Thymus (tissue), 11 donors: Measurements from ENCODE around the gene STK4. TPM values are rescaled to one million over a fixed set of nuclear protein-coding genes. Genes with fewer than 3 reads are reported as not detected.

Experiments used
- DNase-seq, 9 donors: peaks; one replicate each; pipeline ENCODE4 v3.0.0-alpha.2; 2013; ENCODE audit warnings: low spot score in 9 of 9, low read depth in 6 of 9, missing footprints in 1 of 9
- H3K27ac ChIP-seq, 2 donors: one replicate each; pipeline ENCODE4 v1.5.1; 2013; ENCODE audit warnings: control low read depth in 1 of 2, low read depth in 1 of 2, low read length in 1 of 2, mild to moderate bottlenecking in 1 of 2, moderate library complexity in 1 of 2
- H3K27me3 ChIP-seq, 2 donors: one replicate each; pipeline ENCODE4 v1.5.1; 2013; ENCODE audit warnings: low read length in 1 of 2; ENCODE audit not compliant: control insufficient read depth in 2 of 2, insufficient read depth in 1 of 2
- H3K36me3 ChIP-seq, 2 donors: one replicate each; pipeline ENCODE4 v1.5.1; 2013; ENCODE audit warnings: low read length in 1 of 2, mild to moderate bottlenecking in 1 of 2, moderate library complexity in 1 of 2; ENCODE audit not compliant: control insufficient read depth in 2 of 2, insufficient read depth in 2 of 2
- H3K4me1 ChIP-seq, 2 donors: one replicate each; pipeline ENCODE4 v1.5.1; 2013; ENCODE audit warnings: low read length in 2 of 2; ENCODE audit not compliant: control insufficient read depth in 2 of 2, insufficient read depth in 2 of 2
- H3K4me3 ChIP-seq, 2 donors: one replicate each; pipeline ENCODE4 v1.5.1; 2013; ENCODE audit warnings: low read length in 2 of 2, control low read depth in 1 of 2, mild to moderate bottlenecking in 1 of 2
- H3K9me3 ChIP-seq, 2 donors: one replicate each; pipeline ENCODE4 v1.5.1; 2013; ENCODE audit warnings: low read length in 1 of 2, mild to moderate bottlenecking in 1 of 2; ENCODE audit not compliant: control insufficient read depth in 2 of 2, insufficient read depth in 1 of 2
- WGBS: extraction: QIAGEN DNeasy Blood & Tissue Kit; methylation state at CpG from one replicate; pipeline ENCODE4 v1.1.7; 2013; 5-methylcytosine and 5-hydroxymethylcytosine counted together
- polyA plus RNA-seq: library from polyadenylated mRNA; stranded (reverse); fragments of 200-250 nt; gene quantifications from one replicate; pipeline ENCODE4 v1.2.3, GENCODE V29; 2013
- total RNA-seq: library from RNA; stranded (reverse); fragments of 120-200 nt; gene quantifications from one replicate; pipeline ENCODE4 v1.2.4, GENCODE V29; 2013
- donor health status: healthy.

The STK4 gene
- total and polyA plus RNA-seq, 2 donors, result 35.0 to 45.5 TPM

GRCh38 chr20:45115829-45116228, 149.5 kb downstream of the STK4 start:
- DNase-seq, result no peak
- Histone ChIP-seq H3K4me1 (no peaks in the 10 kb centered on the region), H3K9me3 (no peaks in the 10 kb centered on the region), H3K27me3 (peaks cover 0 to 18% of the 10 kb centered on the region in 2 donors), H3K36me3 (no peaks in the 10 kb centered on the region), H3K27ac (no peak overlapping the region), H3K4me3 (no peak overlapping the region)
- WGBS, result 92% methylated on average over 4 of the region's 4 CpGs

- Histone ChIP-seq H3K27me3 (peaks cover 0 to 15% of the 10 kb centered on the region in 2 donors), H3K9me3 (no peaks in the 10 kb centered on the region), H3K27ac (no peak overlapping the region), H3K4me1 (no peaks in the 10 kb centered on the region), H3K4me3 (no peak overlapping the region), H3K36me3 (no peaks in the 10 kb centered on the region)
- WGBS, result 88% methylated on average over 4 of the region's 4 CpGs
- DNase-seq, result no peak
Measured at GRCh38 chr20:45117581-45117980, 151.3 kb downstream of the STK4 start.

- H3K36me3 ChIP-seq, result no peaks in the 10 kb centered on the region
- H3K27ac ChIP-seq, result no peak overlapping the region
- 93% methylated on average over 2 of the region's 2 CpGs for WGBS
- H3K27me3 ChIP-seq, result peaks cover 0 to 15% of the 10 kb centered on the region in 2 donors
- H3K4me1 ChIP-seq, result no peaks in the 10 kb centered on the region
- H3K4me3 ChIP-seq, result no peak overlapping the region
- no peaks in the 10 kb centered on the region for H3K9me3 ChIP-seq
- DNase-seq, result no peak
Measured at GRCh38 chr20:45118028-45118427, 151.7 kb downstream of the STK4 start.

GRCh38 chr20:45119556-45120266, 153.4 kb downstream of the STK4 start:
- no peaks in the 10 kb centered on the region for H3K9me3 ChIP-seq
- H3K36me3 ChIP-seq, result no peaks in the 10 kb centered on the region
- H3K27me3 ChIP-seq, result peaks cover 0 to 9% of the 10 kb centered on the region in 2 donors
- DNase-seq, result no peak
- no peaks in the 10 kb centered on the region for H3K4me1 ChIP-seq
- 93% methylated on average over 2 of the region's 2 CpGs for WGBS
- H3K4me3 ChIP-seq, result no peak overlapping the region
- no peak overlapping the region for H3K27ac ChIP-seq

- H3K36me3 ChIP-seq, result no peaks in the 10 kb centered on the region
- no peak overlapping the region for H3K4me3 ChIP-seq
- H3K27ac ChIP-seq, result no peak overlapping the region
- peaks cover 0 to 4% of the 10 kb centered on the region in 2 donors for H3K27me3 ChIP-seq
- DNase-seq, result no peak
- H3K9me3 ChIP-seq, result no peaks in the 10 kb centered on the region
- no peaks in the 10 kb centered on the region for H3K4me1 ChIP-seq
- 98% methylated on average over 2 of the region's 2 CpGs for WGBS
Measured at GRCh38 chr20:45121388-45121787, 155.1 kb downstream of the STK4 start.

- no peaks in the 10 kb centered on the region for H3K9me3 ChIP-seq
- H3K27ac ChIP-seq, result no peak within 1 kb of the TSS
- no peaks in the 10 kb centered on the region for H3K4me1 ChIP-seq
- no peaks in the 10 kb centered on the region for H3K36me3 ChIP-seq
- H3K27me3 ChIP-seq, result peaks cover 0 to 6% of the 10 kb centered on the region in 2 donors
- H3K4me3 ChIP-seq, result no peak within 1 kb of the TSS
- no peak for DNase-seq
- 95% methylated on average over 6 of the region's 6 CpGs for WGBS
Measured at GRCh38 chr20:45124365-45124764, 158.1 kb downstream of the STK4 start, which contains the start of gene WFDC12. TSS of gene WFDC12 (minus strand) at chr20:45124465. CDS start at chr20:45124447, 18 bp downstream.

GRCh38 chr20:45128099-45128498, 161.8 kb downstream of the STK4 start:
- peaks cover 0 to 6% of the 10 kb centered on the region in 2 donors for H3K27me3 ChIP-seq
- no peak overlapping the region for H3K4me3 ChIP-seq
- no peak for DNase-seq
- no peaks in the 10 kb centered on the region for H3K36me3 ChIP-seq
- 88% methylated on average over 2 of the region's 2 CpGs for WGBS
- no peaks in the 10 kb centered on the region for H3K9me3 ChIP-seq
- no peaks in the 10 kb centered on the region for H3K4me1 ChIP-seq
- no peak overlapping the region for H3K27ac ChIP-seq

Other genes starting within 250 kb of the STK4 start
- 0.05 TPM for gene KCNK15, start 220.6 kb upstream of the STK4 start, total RNA-seq
- gene KCNK15, start 220.6 kb upstream of the STK4 start, polyA plus RNA-seq, result 0.16 TPM
- 0.14 TPM for gene RIMS4, start 156.0 kb upstream of the STK4 start, total RNA-seq
- 0.21 TPM for gene RIMS4, start 156.0 kb upstream of the STK4 start, polyA plus RNA-seq
- 109 TPM for gene YWHAB, start 80.8 kb upstream of the STK4 start, total RNA-seq
- 107 TPM for gene YWHAB, start 80.8 kb upstream of the STK4 start, polyA plus RNA-seq
- gene PABPC1L, start 56.5 kb upstream of the STK4 start, total RNA-seq, result 7.2 TPM
- gene PABPC1L, start 56.5 kb upstream of the STK4 start, polyA plus RNA-seq, result 131 TPM
- gene TOMM34, start 6.1 kb upstream of the STK4 start, total RNA-seq, result 16.8 TPM
- 20.0 TPM for gene TOMM34, start 6.1 kb upstream of the STK4 start, polyA plus RNA-seq
- 0.14 TPM for gene KCNS1, start 134.6 kb downstream of the STK4 start, total RNA-seq
- 0.34 TPM for gene KCNS1, start 134.6 kb downstream of the STK4 start, polyA plus RNA-seq
- gene WFDC5, start 148.7 kb downstream of the STK4 start, total RNA-seq, result 0.52 TPM
- 6.1 TPM for gene WFDC5, start 148.7 kb downstream of the STK4 start, polyA plus RNA-seq
- 1.0 TPM for gene WFDC12, start 158.0 kb downstream of the STK4 start, total RNA-seq
- 6.8 TPM for gene WFDC12, start 158.0 kb downstream of the STK4 start, polyA plus RNA-seq
- gene PI3, start 208.4 kb downstream of the STK4 start, total RNA-seq, result 6.5 TPM
- gene PI3, start 208.4 kb downstream of the STK4 start, polyA plus RNA-seq, result 567 TPM
- 0.24 TPM for gene SEMG1, start 240.5 kb downstream of the STK4 start, total RNA-seq
- gene SEMG1, start 240.5 kb downstream of the STK4 start, polyA plus RNA-seq, result 0.78 TPM